GM19467 (cell line): ENCODE data around the gene ST7.
"Not testable (repeated sequence)": the region's sequence is repeated elsewhere in the genome, so short reads cannot be mapped to it uniquely, and the experiment has no call there.

Source experiments
- ATAC-seq: cut with Tn5 transposase; IDR thresholded peaks from one replicate; pipeline ENCODE4 v1.9.1; 2021; ENCODE audit warnings: mild to moderate bottlenecking, moderate library complexity; ENCODE audit not compliant: unreplicated experiment

The ST7 gene

DNA sequence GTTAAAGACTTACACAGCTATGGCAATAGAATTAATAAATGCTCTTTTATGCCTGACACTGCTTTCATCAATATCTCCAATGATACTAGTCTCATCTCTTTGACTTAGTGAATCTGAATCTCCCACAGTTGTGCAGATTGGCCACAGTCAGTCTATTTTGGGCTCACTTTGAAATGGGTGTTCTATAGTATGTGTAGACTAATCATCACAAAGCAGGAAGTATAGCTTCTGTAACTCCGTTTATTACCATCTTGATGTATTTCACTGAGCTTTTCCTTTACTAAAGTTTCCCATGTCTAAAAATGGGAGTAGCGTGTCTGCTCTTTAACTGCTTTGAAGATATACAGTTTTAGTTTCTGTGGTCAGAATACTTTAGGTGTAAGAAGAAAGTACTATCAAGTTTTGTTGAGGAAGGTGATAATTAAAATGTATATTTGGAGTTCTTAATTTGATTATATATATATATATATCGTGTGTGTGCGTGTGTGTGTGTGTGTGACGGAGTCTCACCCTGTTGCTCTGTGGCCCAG lies 70.1 kb downstream of the ST7 start:
- peak; percentile 55 for ATAC-seq

DNA sequence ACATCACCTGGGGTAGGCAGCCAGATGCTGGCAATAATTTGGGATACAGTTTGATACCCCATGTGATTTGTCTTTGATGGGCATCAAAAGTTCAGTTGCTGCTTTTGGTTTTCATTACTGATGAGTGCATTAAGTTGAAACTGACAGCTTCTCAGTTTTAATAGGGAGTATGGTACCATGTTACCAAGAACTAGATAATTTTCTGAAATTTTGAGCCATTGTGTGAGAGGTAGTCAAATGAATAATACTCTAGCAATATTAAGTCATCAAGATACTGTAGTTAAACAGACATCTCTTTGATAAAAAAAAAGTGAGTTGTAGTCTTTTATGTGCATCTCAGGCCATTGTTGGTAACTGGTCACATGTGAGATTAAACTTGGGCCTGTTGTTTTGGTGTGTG lies 71.5 kb downstream of the ST7 start:
- no peak for ATAC-seq

DNA sequence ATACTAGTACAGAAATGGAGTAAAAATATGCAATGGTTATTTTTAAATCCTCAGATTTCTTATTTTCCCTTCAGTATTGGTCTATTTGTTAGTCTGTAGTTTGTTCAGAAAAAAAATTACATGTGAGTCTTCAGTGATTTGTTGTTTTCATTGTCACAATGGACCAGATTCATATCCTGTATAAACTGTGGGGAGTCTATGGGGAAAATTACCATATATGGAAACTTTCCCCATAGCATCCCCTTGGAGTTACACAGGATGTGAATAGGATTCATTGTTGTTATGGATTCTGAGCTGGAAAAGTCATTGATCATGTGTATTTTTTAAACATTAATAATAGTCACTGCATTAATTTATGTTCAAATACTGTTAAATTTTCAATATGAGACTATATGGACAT lies 72.6 kb downstream of the ST7 start:
- no peak for ATAC-seq

DNA sequence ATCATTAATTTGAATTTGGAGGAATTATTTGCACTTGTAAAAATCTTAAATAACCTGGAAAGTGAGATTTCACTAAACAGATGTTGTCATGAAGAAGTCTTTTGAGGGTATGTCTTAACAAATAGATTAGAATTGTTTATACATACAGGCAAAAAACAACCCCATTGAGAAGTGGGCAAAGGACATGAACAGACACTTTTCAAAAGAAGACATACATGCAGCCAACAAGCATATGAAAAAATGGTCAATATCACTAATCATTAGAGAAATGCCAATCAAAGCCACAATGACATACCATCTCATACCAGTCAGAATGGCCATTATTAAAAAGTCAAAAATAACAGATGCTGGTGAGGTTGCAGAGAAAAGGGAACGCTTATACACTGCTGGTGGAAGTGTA lies 77.0 kb downstream of the ST7 start:
- not testable (repeated sequence) for ATAC-seq

DNA sequence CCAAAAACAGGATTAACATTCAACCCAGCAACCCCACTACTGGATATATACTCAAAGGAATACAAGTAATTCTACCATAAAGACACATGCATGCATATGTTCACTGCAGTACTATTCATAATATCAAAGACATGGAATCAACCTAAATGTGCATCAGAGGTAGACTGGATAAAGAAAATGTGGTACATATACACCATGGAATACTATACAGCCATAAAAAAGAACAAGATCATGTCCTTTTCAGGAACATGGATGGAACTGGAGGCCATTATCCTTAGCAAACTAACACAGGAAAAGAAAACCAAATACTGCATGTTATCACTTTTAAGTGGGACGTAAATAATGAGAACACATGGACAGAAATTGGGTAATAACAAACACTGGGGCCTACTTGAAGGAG lies 77.5 kb downstream of the ST7 start:
- not testable (repeated sequence) for ATAC-seq

DNA sequence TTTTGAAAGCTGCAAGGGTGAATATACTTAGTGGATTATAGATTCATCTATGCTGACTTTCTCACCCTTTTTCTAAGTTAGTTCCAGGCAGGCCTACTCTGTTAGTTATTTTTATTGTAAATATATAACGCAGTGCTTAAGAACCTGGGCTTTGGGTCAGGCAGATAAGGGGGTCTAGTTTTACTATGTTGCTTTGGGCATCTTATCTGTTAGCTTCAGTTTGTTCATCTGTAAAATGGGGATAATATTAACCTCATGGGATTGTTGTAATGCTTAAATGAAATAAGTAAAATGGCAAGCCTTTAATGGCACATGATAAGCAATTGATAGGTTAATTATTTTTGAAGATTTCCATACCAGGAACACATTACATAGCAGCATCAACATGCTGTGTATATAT lies 79.5 kb downstream of the ST7 start:
- ATAC-seq = no peak

DNA sequence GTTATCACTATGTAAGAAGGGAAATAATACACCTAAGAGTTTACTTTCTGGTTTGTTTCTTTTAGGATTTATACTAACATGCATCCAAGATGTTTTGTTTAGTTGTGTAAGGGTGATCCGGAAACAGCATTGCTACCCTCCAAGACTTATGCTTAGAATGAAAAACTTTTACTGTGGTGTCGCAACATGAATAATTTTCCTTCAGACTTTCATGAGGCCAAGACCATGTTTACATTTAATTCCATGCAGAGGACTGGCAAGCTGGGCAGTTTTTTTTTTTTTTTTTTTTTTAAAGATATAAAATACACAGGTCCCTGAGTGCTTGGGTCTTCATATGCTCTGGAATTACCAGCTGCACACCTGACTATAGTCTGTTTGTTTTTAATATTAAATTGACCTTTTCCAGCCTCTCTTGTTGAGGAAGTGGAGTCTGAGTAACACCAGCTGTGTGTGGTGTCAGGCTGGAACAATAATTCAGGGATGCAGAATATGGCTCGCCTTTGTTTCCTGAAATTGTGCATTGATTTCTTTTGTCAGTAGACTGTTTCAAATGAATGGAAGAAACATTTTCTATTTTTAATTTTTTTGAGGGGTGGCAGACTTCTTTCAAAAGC lies 81.7 kb downstream of the ST7 start:
- no peak for ATAC-seq

DNA sequence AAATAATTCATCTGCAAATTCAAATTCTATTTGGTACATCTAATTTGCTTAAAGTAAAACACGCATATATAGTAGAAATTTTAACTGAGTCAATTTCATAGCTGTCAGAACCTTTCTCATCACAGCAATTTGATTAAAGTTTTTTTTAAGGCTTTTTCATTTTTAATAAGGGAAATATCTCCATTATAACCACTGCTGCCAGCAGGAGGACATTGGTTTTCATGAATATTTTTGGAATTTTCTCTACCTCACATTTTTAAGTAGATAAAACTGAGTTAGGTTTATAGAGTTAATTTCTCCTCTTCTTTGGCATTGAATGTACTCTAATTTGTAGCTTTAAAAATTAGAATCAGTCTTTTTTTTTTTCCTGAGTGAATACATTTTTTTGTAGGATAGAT lies 82.2 kb downstream of the ST7 start:
- no peak for ATAC-seq

DNA sequence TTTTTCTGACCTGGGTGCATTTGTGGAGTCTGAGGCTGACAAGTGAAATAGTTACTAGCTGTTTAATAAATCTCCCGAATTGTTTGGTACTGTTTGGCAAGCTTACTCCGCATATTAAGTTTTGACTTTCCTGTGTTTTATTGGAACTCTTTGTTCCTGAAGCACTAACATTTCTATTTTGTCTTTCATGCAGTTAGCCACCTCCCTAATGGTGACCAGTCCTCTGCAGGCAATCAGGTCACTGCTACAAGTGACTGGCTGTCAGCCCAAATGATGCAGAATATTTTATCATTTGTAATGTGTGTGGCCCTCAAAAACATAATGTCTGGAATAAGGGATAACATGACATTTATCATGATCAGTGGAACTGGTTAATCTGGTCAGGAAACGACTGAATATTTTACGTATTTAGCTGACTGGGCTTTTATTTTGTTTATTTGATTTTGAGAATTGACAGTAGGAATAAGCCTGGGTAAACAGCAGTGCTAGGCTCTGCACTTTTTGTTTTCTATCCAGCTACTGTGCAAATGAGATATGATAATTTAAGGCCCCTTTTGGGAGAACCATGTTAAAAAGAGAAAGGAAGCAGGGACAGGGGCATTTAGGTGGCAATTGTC lies 82.9 kb downstream of the ST7 start:
- ATAC-seq = no peak

DNA sequence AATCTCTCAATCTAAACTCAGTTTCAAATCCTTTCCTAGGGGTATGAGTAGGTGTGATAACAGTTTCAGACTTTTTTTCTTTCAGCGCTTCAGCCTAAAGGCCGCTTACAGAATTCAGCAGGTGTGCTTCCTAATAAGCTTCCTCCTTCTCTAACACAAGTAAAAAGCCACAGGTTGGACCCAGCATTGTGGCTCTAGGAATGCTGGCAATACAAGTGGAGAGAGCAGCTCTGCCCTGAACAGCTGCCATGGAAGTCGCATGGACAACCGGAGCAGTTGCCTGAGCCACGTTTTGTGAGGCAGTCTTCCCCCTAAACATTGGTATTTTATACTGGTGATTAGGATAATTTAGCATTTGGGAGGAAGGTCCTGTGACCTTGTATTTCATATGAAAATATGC lies 83.5 kb downstream of the ST7 start:
- ATAC-seq = no peak

DNA sequence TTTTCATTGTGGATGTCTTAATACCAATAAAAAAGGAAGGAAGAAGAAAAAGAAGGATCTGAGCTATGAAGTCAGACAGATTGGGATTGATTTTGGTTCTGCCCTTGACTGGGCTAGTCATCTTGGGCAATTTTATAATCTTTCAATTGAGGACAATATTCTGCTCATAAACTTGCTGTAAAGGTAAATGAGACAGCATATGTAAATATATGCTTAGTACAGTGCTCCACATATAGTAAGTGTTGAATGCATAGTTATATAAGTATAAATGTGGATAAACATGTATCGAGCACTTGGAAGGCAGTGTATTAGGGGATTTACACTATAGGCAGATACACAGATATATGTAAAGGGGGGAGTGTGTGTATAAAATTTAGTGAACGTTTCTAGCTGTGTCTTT lies 85.1 kb downstream of the ST7 start:
- no peak for ATAC-seq

DNA sequence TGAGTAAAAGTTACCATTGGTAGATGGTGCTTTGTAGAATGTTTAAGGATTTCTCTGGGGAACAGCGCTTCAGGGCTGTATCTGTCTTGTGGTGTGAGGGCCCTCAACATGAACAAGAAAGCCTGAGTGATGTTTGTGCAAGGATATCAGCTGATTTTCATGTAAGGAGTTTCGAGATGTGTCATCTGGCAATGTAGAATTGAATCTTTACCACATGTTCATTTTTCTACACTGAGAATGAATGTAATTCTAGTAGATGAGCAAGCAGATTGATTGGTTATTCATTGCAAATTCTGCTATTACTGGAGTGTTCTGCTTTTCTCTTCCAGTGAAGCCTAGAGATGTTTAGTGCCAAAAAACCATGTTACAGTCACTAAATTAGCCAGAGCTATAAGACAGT lies 87.7 kb downstream of the ST7 start:
- ATAC-seq = peak; percentile 82

DNA sequence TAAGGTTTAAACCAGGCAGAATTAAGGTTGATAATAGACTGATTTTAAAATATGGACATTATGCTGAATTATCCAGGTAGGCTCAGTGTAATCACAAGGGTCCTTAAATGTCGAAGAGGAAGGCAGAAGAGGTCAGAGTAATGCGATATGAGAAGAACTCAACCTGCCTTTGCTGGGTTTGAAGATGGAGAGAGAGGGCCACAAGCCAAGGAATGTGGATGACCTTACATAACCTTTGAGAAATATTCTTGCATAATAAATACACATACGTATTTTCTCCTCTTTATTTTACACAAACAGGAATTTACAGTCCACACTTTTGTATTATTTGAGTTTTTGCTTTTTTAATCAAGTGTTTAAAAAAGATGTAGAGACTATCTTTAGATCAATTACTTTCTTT lies 88.5 kb downstream of the ST7 start:
- no peak for ATAC-seq

DNA sequence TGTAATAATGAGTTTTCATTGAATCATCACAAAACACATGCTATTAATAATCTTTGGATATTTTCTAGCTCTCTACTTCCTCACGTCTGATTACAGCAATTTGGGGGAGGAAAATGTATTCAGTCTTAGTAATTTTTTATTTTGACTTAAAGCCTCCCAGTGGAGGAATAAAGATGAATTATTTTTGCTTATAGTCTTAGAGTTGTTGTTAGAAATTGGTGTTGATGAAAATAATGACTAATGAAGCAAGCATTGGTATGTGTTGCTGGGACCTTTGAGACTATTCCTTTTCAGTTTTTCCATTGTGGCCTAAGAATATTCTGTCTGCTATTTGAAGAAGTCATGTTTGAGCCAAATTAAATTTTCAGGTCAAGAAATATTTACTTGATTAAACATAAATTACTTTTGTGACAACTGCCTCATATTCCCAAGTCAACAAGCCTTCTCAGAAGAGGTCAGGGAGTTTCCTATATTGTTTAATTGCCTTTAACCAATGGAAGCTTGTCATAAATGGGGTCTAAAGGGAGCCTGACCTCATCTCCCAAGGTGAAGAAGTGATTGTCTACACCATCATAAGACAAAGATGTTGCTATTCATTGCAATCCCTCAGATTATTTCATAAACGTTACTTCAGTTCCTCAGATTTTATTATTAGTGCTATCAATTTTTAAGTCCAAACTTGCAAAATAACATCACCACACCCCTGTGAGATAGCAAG lies 90.0 kb downstream of the ST7 start:
- no peak for ATAC-seq

DNA sequence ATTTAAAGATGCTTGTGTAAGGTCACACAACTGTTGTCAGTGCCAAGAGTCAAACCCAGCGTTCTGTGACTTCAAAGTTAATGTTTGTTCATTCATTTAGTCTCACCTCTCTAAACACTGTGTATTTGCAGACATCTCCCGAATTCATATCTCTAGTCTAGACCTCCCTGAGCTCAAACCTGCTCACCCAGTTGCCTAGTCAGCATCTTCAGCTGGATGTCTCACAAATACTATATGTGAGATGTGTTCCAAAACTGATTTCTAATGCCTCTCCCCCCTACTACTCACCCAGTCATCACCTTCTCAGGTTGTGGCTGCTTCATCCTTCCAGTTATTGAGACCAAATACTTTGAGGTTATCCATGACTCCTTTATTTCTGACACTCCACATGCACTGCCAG lies 91.4 kb downstream of the ST7 start:
- no peak for ATAC-seq

DNA sequence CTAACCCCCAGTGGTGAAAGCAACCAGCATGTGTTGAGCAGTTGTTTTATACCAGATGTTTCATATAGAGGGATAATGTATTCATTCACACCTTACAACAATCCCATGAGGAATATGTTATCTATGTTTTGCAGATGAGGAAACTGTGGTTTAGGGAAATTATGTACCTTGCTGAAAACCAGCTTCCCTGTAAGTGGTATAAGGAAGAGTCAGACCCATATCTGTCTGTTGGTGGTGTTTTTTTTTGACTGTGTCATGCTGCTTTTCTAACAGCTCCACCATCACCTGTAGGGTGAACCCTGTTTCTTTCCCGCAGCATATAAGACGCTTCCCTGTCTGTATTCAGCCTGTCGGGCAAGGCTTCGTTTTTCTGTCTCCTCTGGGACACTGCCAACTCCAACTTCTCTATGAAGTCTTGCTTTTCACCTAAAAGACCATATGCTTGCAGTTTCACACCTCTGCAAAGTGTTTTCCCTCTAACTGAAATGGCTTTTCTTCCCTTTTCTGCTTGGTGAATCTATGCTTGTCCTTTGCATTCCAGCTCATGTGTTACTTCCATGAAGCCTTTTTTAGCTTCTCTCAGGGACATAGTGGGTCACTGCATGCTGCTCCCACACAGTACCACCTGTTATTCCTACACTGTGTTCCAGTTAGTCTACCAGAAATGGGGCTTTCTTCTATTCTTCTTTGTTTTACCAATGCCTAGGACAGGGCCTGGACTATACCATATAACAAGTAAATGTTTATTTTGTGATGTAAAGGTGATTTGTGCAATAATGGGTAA lies 92.8 kb downstream of the ST7 start:
- ATAC-seq = no peak

DNA sequence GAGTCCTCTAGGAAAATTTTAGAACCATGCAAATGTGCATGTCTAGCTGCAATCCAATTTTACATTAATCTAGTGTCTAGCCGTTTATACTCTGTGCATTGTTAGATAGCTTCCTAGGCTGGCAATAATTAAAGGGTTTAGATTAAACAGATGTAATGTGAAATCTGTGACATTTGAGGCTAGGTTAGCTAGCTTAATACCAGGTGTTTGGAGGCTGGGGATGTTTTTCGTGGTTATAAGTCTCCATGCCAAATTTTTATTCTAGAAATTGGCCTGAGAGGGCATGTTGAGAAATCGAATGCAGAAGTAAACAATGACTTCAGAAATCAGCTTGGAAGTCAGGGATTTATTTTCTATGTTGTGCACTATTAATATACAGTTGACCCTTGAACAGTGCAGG lies 94.2 kb downstream of the ST7 start:
- ATAC-seq = no peak

DNA sequence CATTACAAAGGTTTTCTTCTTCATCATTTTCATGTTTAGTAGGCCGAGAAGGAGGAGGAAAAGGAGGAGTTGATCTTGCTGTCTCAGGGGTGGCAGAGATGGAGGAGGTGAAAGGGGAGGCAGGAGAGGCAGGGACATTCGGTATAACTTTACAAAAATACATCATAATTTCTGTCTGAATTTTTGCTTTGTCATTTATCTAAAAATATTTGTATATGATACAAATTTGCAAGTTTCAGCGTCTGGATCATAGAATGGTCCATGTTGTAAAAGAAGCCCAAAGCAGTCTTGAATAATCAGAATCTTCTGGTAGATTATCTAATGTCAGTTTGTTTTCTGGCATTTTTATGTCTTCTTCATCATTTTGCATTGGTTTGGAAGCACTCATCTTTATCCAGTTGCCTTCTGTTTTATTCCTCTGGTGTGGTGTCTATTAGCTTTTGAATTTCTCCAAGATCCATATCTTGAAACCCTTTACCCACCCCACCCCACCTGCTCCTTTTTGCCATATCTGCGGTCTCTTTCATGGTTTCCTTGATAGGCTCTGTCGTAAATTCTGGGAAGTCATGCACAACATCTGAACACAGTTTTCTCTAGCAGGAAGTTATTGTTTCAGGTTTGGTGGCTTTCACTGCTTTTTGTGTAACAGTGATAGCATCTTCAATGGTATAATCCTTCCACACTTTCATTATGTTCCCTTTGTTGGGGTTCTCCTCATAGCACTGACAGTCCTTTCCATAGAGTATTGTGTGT lies 95.0 kb downstream of the ST7 start:
- ATAC-seq = no peak

DNA sequence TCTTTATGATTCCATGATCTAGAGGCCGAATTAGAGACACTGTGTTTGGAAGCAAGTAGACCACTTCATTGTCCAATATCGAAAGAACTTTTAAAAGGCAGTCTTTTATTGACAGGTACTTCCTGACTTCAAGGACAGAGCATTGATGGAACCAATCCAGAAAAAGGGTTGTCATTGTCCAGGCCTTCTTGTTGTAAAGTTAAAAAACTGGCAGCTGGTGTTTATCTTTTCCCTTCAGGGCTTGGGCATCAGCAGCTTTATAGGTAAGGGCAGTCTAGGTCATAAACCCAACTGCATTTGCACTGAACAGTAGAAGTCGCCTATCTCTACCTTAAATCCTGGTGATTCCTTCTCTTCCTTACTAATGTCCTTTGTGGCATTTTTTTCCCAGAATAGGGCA lies 95.6 kb downstream of the ST7 start:
- no peak for ATAC-seq

DNA sequence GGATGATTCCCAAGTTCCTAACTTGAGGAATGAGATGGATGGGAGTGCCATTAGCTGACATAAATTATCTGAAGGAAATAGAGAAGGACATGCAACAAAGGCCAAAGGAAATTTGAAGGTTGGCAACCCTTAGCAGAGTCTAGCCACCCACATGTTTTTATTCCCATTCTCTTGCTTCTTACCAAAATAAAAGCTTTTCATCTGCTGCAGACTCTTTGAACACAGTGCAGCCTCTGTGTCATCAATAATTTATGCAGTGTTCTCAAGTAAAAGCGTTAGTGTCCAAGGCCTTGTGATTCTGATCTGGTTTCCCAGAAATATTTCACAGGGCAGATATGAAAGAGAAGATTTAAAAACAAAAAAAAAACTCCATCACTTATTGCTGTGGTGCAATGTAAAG lies 98.5 kb downstream of the ST7 start:
- no peak for ATAC-seq

DNA sequence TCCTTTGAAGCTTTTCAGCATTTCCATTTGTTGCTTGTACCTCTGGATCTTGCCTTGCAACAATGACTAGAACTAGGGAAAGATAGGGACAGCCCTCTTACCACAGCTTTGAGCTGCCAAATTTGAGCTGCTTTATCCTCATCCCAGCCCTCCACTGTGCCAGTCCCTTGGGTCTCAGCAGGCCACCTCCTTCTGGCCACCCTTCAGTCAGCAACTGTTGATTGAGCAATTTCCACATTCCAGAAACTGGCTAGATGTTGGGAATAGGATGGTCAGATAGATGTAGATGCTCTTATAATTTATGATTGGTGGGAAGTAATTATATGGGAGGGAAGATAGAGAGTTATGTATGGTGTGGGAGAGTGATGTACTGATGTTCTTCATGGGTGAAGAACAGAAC lies 100.1 kb downstream of the ST7 start:
- no peak for ATAC-seq
